LNCaP clone FGC (cell line): ENCODE measurements around the gene ARID1A.

Experiments
- DNase-seq: peaks from one replicate; pipeline ENCODE4 v3.0.0-alpha.2; 2011; ENCODE audit warnings: low read depth
- H3K4me3 ChIP-seq: 2 replicates; pipeline ENCODE4 v1.5.1; 2011; ENCODE audit warnings: mild to moderate bottlenecking, low read depth, low read length, control low read depth
- TF ChIP-seq, protein P1 (sequence below): IDR thresholded peaks from 2 replicates; pipeline ENCODE4 v1.5.1; 2012; ENCODE audit warnings: mild to moderate bottlenecking; ENCODE audit not compliant: control insufficient read depth, insufficient read depth; ENCODE audit errors: extremely low read depth

ARID1A gene

GRCh38 chr1:26811057-26811456 lies 115.2 kb downstream of the ARID1A start:
- no peak overlapping the region for H3K4me3 ChIP-seq
- DNase-seq: no peak
- TF ChIP-seq, protein P1, sequence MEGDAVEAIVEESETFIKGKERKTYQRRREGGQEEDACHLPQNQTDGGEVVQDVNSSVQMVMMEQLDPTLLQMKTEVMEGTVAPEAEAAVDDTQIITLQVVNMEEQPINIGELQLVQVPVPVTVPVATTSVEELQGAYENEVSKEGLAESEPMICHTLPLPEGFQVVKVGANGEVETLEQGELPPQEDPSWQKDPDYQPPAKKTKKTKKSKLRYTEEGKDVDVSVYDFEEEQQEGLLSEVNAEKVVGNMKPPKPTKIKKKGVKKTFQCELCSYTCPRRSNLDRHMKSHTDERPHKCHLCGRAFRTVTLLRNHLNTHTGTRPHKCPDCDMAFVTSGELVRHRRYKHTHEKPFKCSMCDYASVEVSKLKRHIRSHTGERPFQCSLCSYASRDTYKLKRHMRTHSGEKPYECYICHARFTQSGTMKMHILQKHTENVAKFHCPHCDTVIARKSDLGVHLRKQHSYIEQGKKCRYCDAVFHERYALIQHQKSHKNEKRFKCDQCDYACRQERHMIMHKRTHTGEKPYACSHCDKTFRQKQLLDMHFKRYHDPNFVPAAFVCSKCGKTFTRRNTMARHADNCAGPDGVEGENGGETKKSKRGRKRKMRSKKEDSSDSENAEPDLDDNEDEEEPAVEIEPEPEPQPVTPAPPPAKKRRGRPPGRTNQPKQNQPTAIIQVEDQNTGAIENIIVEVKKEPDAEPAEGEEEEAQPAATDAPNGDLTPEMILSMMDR: no peak

DNA sequence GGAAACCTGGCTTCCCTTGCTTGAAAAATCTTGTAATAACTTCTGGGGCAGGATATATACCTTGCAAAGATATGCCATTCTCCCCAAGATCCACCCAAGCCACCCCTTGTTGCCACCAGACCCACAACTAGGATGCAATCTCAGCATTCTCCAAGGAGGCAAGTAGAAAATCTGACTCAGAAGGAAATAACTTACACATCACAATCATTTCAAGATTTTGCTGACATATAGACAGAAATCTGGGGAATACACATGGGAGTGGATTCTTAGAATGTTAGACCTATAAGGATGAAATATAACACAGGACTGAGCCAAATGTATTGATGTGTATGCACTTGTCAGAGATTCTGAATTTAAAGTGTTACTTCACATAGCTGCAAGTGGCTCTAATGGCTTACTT lies 115.9 kb downstream of the ARID1A start:
- TF ChIP-seq, protein P1: no peak

DNA sequence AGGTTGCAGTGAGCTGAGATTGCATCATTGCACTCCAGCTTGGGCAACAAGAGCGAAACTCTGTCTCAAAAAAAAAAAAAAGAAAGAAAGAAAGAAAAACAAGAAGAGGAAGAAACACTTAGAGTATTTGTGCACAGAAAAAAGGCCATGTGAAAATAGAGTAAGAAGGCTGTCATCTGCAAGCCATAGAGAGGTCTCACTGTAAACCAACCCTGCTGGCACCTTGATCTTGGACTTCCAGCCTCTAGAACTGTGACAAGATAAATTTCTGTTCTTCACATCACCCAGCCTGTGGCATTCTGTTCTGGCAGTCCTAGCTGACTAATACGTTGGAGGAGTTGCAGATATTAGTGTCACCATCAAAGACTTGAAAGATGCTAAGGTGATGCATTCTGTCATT lies 118.6 kb downstream of the ARID1A start:
- no peak for DNase-seq
- no peak overlapping the region for H3K4me3 ChIP-seq
- TF ChIP-seq, protein P1: no peak

More for the DNA sequence above, 115.9 kb downstream of the ARID1A start:
- DNase-seq: no peak
- H3K4me3 ChIP-seq: no peak overlapping the region

- TF ChIP-seq, protein P1: no peak
- no peak for DNase-seq
- H3K4me3 ChIP-seq: no peak overlapping the region
Measured at GRCh38 chr1:26814893-26815292, 119.1 kb downstream of the ARID1A start.

DNA sequence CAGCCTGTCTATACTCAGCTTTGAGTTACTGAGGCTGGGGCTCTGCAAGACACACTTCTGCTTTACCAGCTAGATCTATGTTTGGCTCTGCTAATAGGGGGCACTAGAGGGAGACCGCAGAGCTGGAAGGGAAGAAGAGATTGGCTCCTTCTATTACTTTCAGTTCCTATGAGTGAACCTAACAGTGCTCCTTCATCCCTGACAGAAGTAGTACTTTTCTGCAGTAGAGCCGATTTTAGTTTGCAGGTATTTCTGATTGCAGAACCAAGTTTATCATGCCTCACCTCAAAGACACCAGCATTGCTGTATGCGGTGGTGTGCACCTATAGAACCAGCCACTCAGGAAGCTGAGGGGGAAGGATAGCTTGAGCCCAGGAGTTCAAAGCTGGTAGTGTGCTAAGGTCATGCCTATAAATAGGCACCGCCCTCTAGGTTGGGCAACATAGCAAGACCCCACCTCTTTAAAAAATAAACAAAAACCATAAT lies 125.0 kb downstream of the ARID1A start:
- TF ChIP-seq, protein P1: no peak
- DNase-seq: no peak
- no peak overlapping the region for H3K4me3 ChIP-seq

GRCh38 chr1:26822737-26823395 lies 127.1 kb downstream of the ARID1A start:
- no peak overlapping the region for H3K4me3 ChIP-seq
- DNase-seq: no peak
- TF ChIP-seq, protein P1: no peak

DNA sequence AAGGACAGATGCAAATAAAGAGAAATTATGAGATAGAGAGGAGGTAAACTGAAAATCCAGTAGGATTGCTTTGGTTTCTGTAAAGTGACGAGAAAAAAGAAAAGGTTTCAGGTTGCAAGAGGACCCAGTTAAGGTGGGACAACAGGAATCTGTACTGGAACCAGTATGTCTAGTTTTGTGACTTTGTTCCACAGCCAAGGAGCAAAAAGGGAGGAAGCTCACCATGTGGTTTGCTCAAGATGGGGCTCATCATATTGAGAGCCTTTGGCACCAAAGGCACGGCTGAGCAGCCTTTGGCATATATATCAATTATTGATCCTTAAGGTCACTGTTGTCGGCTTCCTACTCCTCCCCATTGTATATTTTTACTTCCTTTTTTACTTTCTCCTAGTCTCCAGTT lies 128.9 kb downstream of the ARID1A start:
- DNase-seq: peak; percentile 76
- TF ChIP-seq, protein P1: no peak
- H3K4me3 ChIP-seq: no peak overlapping the region
